ENCODE measurements around the gene CEACAM21.

GRCh38 chr19:41530184-41530534, 45.8 kb upstream of the CEACAM21 start:
- TF ChIP-seq USF2 (IDR thresholded peaks at IDR 0.05; ENCODE audit: borderline replicate concordance, low read depth, low read length) (no peak), RAD21 (IDR thresholded peaks at IDR 0.05; ENCODE audit: low read length) (no peak), CTCF (IDR thresholded peaks at IDR 0.05) (no peak), POLR2AphosphoS5 (IDR thresholded peaks at IDR 0.05; ENCODE audit: low read depth, low read length) (no peak), JUND (IDR thresholded peaks at IDR 0.05) (no peak)
